H1 (cell line): ENCODE data around the gene KCNQ1. TPM values are rescaled to one million over a fixed set of nuclear protein-coding genes. Genes with fewer than 3 reads are reported as not detected.

Source experiments
- CTCF ChIA-PET: fragments of 300-600 bp; sonication (Branson Sonifier 250); formaldehyde crosslinking; loops from one replicate; lab custom pipeline; 2021; ENCODE audit not compliant: partially characterized antibody; lab: Charles Lee
- POLR2A ChIA-PET: fragments of 300-600 bp; sonication (Branson Sonifier 250); formaldehyde crosslinking; loops from one replicate; lab custom pipeline; 2021; ENCODE audit warnings: inconsistent platforms; ENCODE audit not compliant: partially characterized antibody; lab: Charles Lee
- DNase-seq, 2 experiments: peaks; one replicate each; pipeline versions ENCODE4 v3.0.0 to v3.0.0-alpha.2; 2010 to 2022; ENCODE audit warnings: low spot score in 2 of 2, low read depth in 1 of 2, mixed read lengths in 1 of 2
- FAIRE-seq: peaks from 2 replicates; lab custom pipeline; 2011; peaks lifted over from hg19 to GRCh38; lab: Jason Lieb, UNC
- H2AFZ ChIP-seq: 2 replicates; pipeline ENCODE4 v1.8.1; 2012; ENCODE audit warnings: low read length, inconsistent platforms
- H2AK5ac ChIP-seq: 2 replicates; pipeline ENCODE4 v1.6.1; 2013; ENCODE audit warnings: low read depth, low read length
- H2BK120ac ChIP-seq: replicated peaks from 2 replicates; pipeline ENCODE3; 2013; ENCODE audit warnings: low read depth, low read length, inconsistent platforms
- H2BK12ac ChIP-seq: 2 replicates; pipeline ENCODE4 v1.6.1; 2013; ENCODE audit warnings: low read depth, low read length
- H2BK15ac ChIP-seq: 2 replicates; pipeline ENCODE4 v1.6.1; 2013; ENCODE audit warnings: low read length
- H2BK20ac ChIP-seq: 2 replicates; pipeline ENCODE4 v1.6.1; 2013; ENCODE audit warnings: low read length
- H2BK5ac ChIP-seq: 2 replicates; pipeline ENCODE4 v1.6.1; 2013; ENCODE audit warnings: low read depth, low read length
- H3K14ac ChIP-seq: 2 replicates; pipeline ENCODE4 v1.6.1; 2013; ENCODE audit warnings: inconsistent platforms; ENCODE audit not compliant: insufficient read length
- H3K18ac ChIP-seq: 2 replicates; pipeline ENCODE4 v1.6.1; 2013; ENCODE audit warnings: low read length; ENCODE audit errors: extremely low read depth
- H3K23ac ChIP-seq: 2 replicates; pipeline ENCODE4 v1.6.1; 2013; ENCODE audit warnings: inconsistent platforms; ENCODE audit not compliant: insufficient read length
- H3K23me2 ChIP-seq: 2 replicates; pipeline ENCODE4 v1.6.1; 2013; ENCODE audit warnings: low read depth, low read length
- H3K27ac ChIP-seq: 2 replicates; pipeline ENCODE4 v1.6.1; 2011; ENCODE audit warnings: low read depth, low read length, inconsistent platforms
- H3K27me3 ChIP-seq, 4 experiments: replicated peaks in 1 of 4; 1 replicate in 1 of 4; 2 replicates in 3 of 4; pipeline versions ENCODE4 v1.6.1 to v1.8.1; 2011 to 2013; ENCODE audit warnings: low read length in 3 of 4, mild to moderate bottlenecking in 3 of 4, inconsistent platforms in 2 of 4, mixed read lengths in 2 of 4, moderate library complexity in 1 of 4; ENCODE audit not compliant: control insufficient read depth in 3 of 4, insufficient read depth in 3 of 4; ENCODE audit errors: extremely low read depth in 1 of 4
- H3K36me3 ChIP-seq, 4 experiments: 2 replicates each; pipeline versions ENCODE4 v1.6.1 to v1.8.1; 2011 to 2013; ENCODE audit warnings: mild to moderate bottlenecking in 4 of 4, low read length in 3 of 4, moderate library complexity in 2 of 4, control low read depth in 1 of 4, inconsistent platforms in 1 of 4; ENCODE audit not compliant: insufficient read depth in 4 of 4, control insufficient read depth in 2 of 4
- H3K4ac ChIP-seq: replicated peaks from 2 replicates; pipeline ENCODE3; 2013; ENCODE audit warnings: low read length, low read depth, mixed read lengths, inconsistent platforms; ENCODE audit not compliant: insufficient read length
- H3K4me1 ChIP-seq, 4 experiments: replicated peaks in 1 of 4; 1 replicate in 1 of 4; 2 replicates in 3 of 4; pipeline versions ENCODE4 v1.6.1 to v1.8.1; 2011 to 2013; ENCODE audit warnings: low read length in 3 of 4, inconsistent platforms in 2 of 4, mixed read lengths in 1 of 4; ENCODE audit not compliant: insufficient read depth in 4 of 4, control insufficient read depth in 3 of 4
- H3K4me2 ChIP-seq, 2 experiments: 2 replicates each; pipeline versions ENCODE4 v1.6.1 to v1.8.1; 2011 to 2013; ENCODE audit warnings: low read depth in 2 of 2, low read length in 2 of 2, control low read depth in 1 of 2, inconsistent platforms in 1 of 2, mild to moderate bottlenecking in 1 of 2; ENCODE audit not compliant: insufficient read depth in 1 of 2
- H3K4me3 ChIP-seq, 4 experiments: fragments of 200-600, 300-600 bp in 1 of 4; sonication (generic), shearing (Covaris generic), sonication (Bioruptor Twin) in 1 of 4; 2 replicates each; pipeline versions ENCODE4 v1.5.1 to v1.8.1; 2011 to 2016; ENCODE audit warnings: low read length in 4 of 4, low read depth in 3 of 4, control low read depth in 2 of 4, inconsistent platforms in 2 of 4, mild to moderate bottlenecking in 2 of 4, mixed read lengths in 1 of 4, moderate library complexity in 1 of 4; ENCODE audit not compliant: insufficient read depth in 2 of 4; ENCODE audit errors: extremely low read depth in 1 of 4
- H3K56ac ChIP-seq: replicated peaks from 2 replicates; pipeline ENCODE3; 2013; ENCODE audit warnings: low read depth, mild to moderate bottlenecking, mixed read lengths, low read length, inconsistent platforms; ENCODE audit not compliant: insufficient read length
- H3K79me1 ChIP-seq: 2 replicates; pipeline ENCODE4 v1.6.1; 2013; ENCODE audit warnings: low read depth, low read length, control low read depth
- H3K79me2 ChIP-seq, 2 experiments: 2 replicates each; pipeline versions ENCODE4 v1.6.1 to v1.8.1; 2012 to 2013; ENCODE audit warnings: low read length in 2 of 2, mild to moderate bottlenecking in 2 of 2, inconsistent platforms in 1 of 2; ENCODE audit not compliant: insufficient read depth in 2 of 2, control insufficient read depth in 1 of 2
- H3K9ac ChIP-seq, 4 experiments: replicated peaks in 1 of 4; 1 replicate in 1 of 4; 2 replicates in 3 of 4; pipeline versions ENCODE4 v1.6.1 to v1.8.1; 2011 to 2013; ENCODE audit warnings: low read depth in 3 of 4, low read length in 3 of 4, control low read depth in 2 of 4, mild to moderate bottlenecking in 2 of 4, moderate library complexity in 2 of 4, inconsistent platforms in 1 of 4; ENCODE audit errors: extremely low read depth in 1 of 4
- H3K9me3 ChIP-seq, 2 experiments: 2 replicates each; pipeline versions ENCODE4 v1.6.1 to v1.8.1; 2012 to 2013; ENCODE audit warnings: mild to moderate bottlenecking in 2 of 2, moderate library complexity in 2 of 2, control low read depth in 1 of 2, inconsistent platforms in 1 of 2, low read depth in 1 of 2, low read length in 1 of 2, mixed read lengths in 1 of 2; ENCODE audit not compliant: insufficient read depth in 2 of 2
- H4K20me1 ChIP-seq, 2 experiments: replicated peaks in 1 of 2; 2 replicates each; pipeline versions ENCODE3 to v1.8.1; 2011 to 2013; ENCODE audit warnings: inconsistent platforms in 2 of 2, low read length in 2 of 2, mild to moderate bottlenecking in 1 of 2; ENCODE audit not compliant: insufficient read depth in 2 of 2, control insufficient read depth in 1 of 2
- H4K5ac ChIP-seq: 2 replicates; pipeline ENCODE4 v1.6.1; 2013; ENCODE audit warnings: low read length, low read depth, mixed read lengths, inconsistent platforms; ENCODE audit not compliant: insufficient read length
- H4K8ac ChIP-seq: 2 replicates; pipeline ENCODE4 v1.8.0; 2013; ENCODE audit warnings: mild to moderate bottlenecking, moderate library complexity, low read length, inconsistent platforms; ENCODE audit not compliant: insufficient read depth; ENCODE audit errors: extremely low read depth
- H4K91ac ChIP-seq: replicated peaks from 2 replicates; pipeline ENCODE3; 2013; ENCODE audit warnings: low read length, mixed read lengths, inconsistent platforms; ENCODE audit not compliant: insufficient read length
- ASH2L ChIP-seq: fragments of 200-600, 300-600 bp; sonication (generic); IDR thresholded peaks from one replicate; pipeline ENCODE4 v1.7.1; 2017; ENCODE audit warnings: low read length
- CREB1 ChIP-seq: IDR thresholded peaks from 2 replicates; pipeline ENCODE4 v1.6.1; 2012; ENCODE audit warnings: inconsistent platforms
- FOSL1 ChIP-seq: IDR thresholded peaks from 2 replicates; pipeline ENCODE4 v1.6.1; 2011; ENCODE audit warnings: mild to moderate bottlenecking, low read depth, low read length, moderate library complexity; ENCODE audit not compliant: insufficient read depth
- GTF2F1 ChIP-seq: IDR thresholded peaks from 2 replicates; pipeline ENCODE4 v1.6.1; 2012; ENCODE audit warnings: low read depth, low read length, improper control_type of control experiment, borderline replicate concordance
- JUN ChIP-seq: IDR thresholded peaks from 2 replicates; pipeline ENCODE4 v1.6.1; 2011; ENCODE audit warnings: low read depth, mild to moderate bottlenecking, improper control_type of control experiment, low read length
- SAP30 ChIP-seq: fragments of 300-600 bp; sonication (generic); IDR thresholded peaks from 2 replicates; pipeline ENCODE4 v1.7.1; 2012; ENCODE audit warnings: low read length, moderate library complexity, mild to moderate bottlenecking, inconsistent platforms; ENCODE audit not compliant: insufficient read depth, insufficient replicate concordance
- SRF ChIP-seq: IDR thresholded peaks from 2 replicates; pipeline ENCODE4 v1.6.1; 2011; ENCODE audit warnings: mild to moderate bottlenecking, low read depth, low read length, moderate library complexity
- SUZ12 ChIP-seq: fragments of 200-600 bp; sonication (generic); IDR thresholded peaks from 2 replicates; pipeline ENCODE4 v1.6.1; 2012; ENCODE audit warnings: mild to moderate bottlenecking, inconsistent platforms, low read length, moderate library complexity, mixed read lengths
- TEAD4 ChIP-seq: IDR thresholded peaks from 2 replicates; pipeline ENCODE4 v1.6.1; 2012; ENCODE audit warnings: low read depth, low read length, inconsistent platforms, mixed read lengths
- WGBS, 2 experiments: shearing (Covaris generic) in 1 of 2; methylation state at CpG; one replicate each; pipeline versions ENCODE4 v1.1.6 to v1.1.7; 2013 to 2015; ENCODE audit warnings: low lambda C conversion rate in 2 of 2, mixed read lengths in 2 of 2, inconsistent platforms in 1 of 2, low coverage in 1 of 2, missing lambda C conversion rate in 1 of 2; ENCODE audit not compliant: insufficient replicate concordance in 2 of 2, insufficient coverage in 1 of 2, insufficient read length in 1 of 2; ENCODE audit errors: extremely low coverage in 1 of 2, missing lambda C conversion rate in 1 of 2; 5-methylcytosine and 5-hydroxymethylcytosine counted together
- polyA plus RNA-seq, 7 experiments: library from polyadenylated mRNA; depleted of rRNA in 3 of 7; stranded (reverse) in 5 of 7; unstranded in 2 of 7; fragments of >200 nt in 5 of 7; fragments of 200-250 nt in 2 of 7; gene quantifications; 1 replicate in 5 of 7; 2 replicates in 1 of 7; 4 replicates in 1 of 7; pipeline versions ENCODE4 v1.2.1 to v1.2.3, GENCODE V29; 2011 to 2013; ENCODE audit warnings: missing spikeins in 2 of 7, mixed read lengths in 2 of 7
- total RNA-seq: library from RNA; stranded (reverse); fragmentation: NEBNext Ultra II Directional; extraction: Animal tissue kit (Norgen Biotek cat#: 25700); gene quantifications from 2 replicates; pipeline ENCODE4 v1.2.1, GENCODE V29; 2021
- TF ChIP-seq, protein P1 (sequence below): IDR thresholded peaks from 2 replicates; pipeline ENCODE4 v1.6.1; 2011; ENCODE audit warnings: low read length, improper control_type of control experiment
- TF ChIP-seq, protein P2 (sequence below): IDR thresholded peaks from 2 replicates; pipeline ENCODE4 v1.6.1; 2012; ENCODE audit warnings: inconsistent platforms

KCNQ1 gene
- total and polyA plus RNA-seq, 2 of the 8 experiments (the other 6 are each of a cell fraction or from before 2014, with no cell fraction given): 1.9 to 2.0 TPM

DNA sequence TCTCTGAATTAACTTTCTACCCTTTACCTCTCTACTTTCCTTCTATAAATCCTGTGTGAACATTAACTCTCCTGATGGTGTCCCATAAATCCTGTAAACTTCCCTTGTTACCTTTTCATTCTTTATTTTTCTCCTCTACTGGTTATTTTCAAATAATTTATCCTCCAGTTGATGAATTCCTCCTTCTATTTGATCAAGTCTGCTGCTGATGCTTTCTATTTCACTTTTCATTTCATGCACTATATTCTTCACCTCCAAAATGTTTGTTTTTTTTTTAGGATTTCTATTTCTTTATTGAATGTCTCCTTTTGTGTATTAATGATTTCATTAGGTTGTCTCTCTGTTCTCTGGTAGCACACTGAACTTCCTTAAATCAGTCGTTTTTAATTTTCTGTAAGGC is 186.4 kb downstream of the KCNQ1 start:
- no peak overlapping the region for H3K4me3 ChIP-seq
- no peak overlapping the region for H3K18ac ChIP-seq
- no peak overlapping the region for H2BK12ac ChIP-seq
- H4K91ac ChIP-seq: no peak overlapping the region
- DNase-seq: no peak
- H2BK120ac ChIP-seq: no peak overlapping the region
- H3K56ac ChIP-seq: no peak overlapping the region
- H3K23ac ChIP-seq: no peak overlapping the region
- no peaks in the 10 kb centered on the region for H3K79me1 ChIP-seq
- H3K27me3 ChIP-seq: peaks cover 2 to 30% (median 15%) of the 10 kb centered on the region in 4 experiments; a peak in 5 of 7 replicates
- no peaks in the 10 kb centered on the region for H3K4me1 ChIP-seq
- H4K8ac ChIP-seq: no peak overlapping the region
- H3K79me2 ChIP-seq: no peaks in the 10 kb centered on the region
- H2BK5ac ChIP-seq: no peak overlapping the region
- WGBS, 2 experiments: 80% methylated on average over 1 of the region's 1 CpG; no CpG with 5 or more reads in 1 of the 2 experiments
- no peak overlapping the region for H2BK20ac ChIP-seq
- no peak overlapping the region for H3K9ac ChIP-seq
- no peak overlapping the region for H3K4me2 ChIP-seq
- no peak overlapping the region for H4K5ac ChIP-seq
- ChIA-PET POLR2A (no interaction called here), CTCF (no interaction called here)
- no peak overlapping the region for H3K27ac ChIP-seq
- FAIRE-seq: no peak
- H4K20me1 ChIP-seq: no peaks in the 10 kb centered on the region
- no peaks in the 10 kb centered on the region for H3K23me2 ChIP-seq
- no peak overlapping the region for H2BK15ac ChIP-seq
- H3K4ac ChIP-seq: no peak overlapping the region
- H2AK5ac ChIP-seq: no peak overlapping the region
- H3K36me3 ChIP-seq: peaks cover 0 to 4% (median 0%) of the 10 kb centered on the region in 4 experiments; a peak in 2 of 8 replicates
- TF ChIP-seq SUZ12: no peak
- TF ChIP-seq, protein P1, sequence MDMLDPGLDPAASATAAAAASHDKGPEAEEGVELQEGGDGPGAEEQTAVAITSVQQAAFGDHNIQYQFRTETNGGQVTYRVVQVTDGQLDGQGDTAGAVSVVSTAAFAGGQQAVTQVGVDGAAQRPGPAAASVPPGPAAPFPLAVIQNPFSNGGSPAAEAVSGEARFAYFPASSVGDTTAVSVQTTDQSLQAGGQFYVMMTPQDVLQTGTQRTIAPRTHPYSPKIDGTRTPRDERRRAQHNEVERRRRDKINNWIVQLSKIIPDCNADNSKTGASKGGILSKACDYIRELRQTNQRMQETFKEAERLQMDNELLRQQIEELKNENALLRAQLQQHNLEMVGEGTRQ: no peak
- no peak for TF ChIP-seq TEAD4
- no peak for TF ChIP-seq GTF2F1
- TF ChIP-seq, protein P2, sequence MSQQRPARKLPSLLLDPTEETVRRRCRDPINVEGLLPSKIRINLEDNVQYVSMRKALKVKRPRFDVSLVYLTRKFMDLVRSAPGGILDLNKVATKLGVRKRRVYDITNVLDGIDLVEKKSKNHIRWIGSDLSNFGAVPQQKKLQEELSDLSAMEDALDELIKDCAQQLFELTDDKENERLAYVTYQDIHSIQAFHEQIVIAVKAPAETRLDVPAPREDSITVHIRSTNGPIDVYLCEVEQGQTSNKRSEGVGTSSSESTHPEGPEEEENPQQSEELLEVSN: no peak
- no peak for TF ChIP-seq JUN
- no peak for TF ChIP-seq SRF
- no peak for TF ChIP-seq SAP30
- TF ChIP-seq ASH2L: no peak
- no peak for TF ChIP-seq FOSL1
- TF ChIP-seq CREB1: no peak
- no peak overlapping the region for H2AFZ ChIP-seq
- peaks cover 52 to 53% of the 10 kb centered on the region in 2 experiments for H3K9me3 ChIP-seq
- no peak overlapping the region for H3K14ac ChIP-seq
